NCI-H1092 treated with DMSO at 0.1 percent for 48 hours (cell line): ENCODE measurements around the gene CACNG1.

Experiments
- DNase-seq: peaks from one replicate; lab custom pipeline; 2025; lab: John Stamatoyannopoulos, UW

CACNG1 gene

GRCh38 chr17:67044016-67044772 lies at the start of gene CACNG1:
CACNG1 (plus strand) TSS chr17:67044554; CDS start chr17:67044661, 107 bp downstream.
- no peak for DNase-seq

GRCh38 chr17:66994930-66995535 lies 49.3 kb upstream of the CACNG1 start:
- DNase-seq, result no peak

GRCh38 chr17:66995944-66996343 lies 48.4 kb upstream of the CACNG1 start:
- DNase-seq, result no peak

- no peak for DNase-seq
Measured at GRCh38 chr17:66996926-66997325, 47.4 kb upstream of the CACNG1 start.

GRCh38 chr17:67003231-67003630 lies 41.1 kb upstream of the CACNG1 start:
- no peak for DNase-seq

GRCh38 chr17:67004181-67004580 lies 40.2 kb upstream of the CACNG1 start:
- no peak for DNase-seq

GRCh38 chr17:67007266-67007665 lies 37.1 kb upstream of the CACNG1 start:
- DNase-seq, result no peak

- DNase-seq, result no peak
Measured at GRCh38 chr17:67008101-67008500, 36.3 kb upstream of the CACNG1 start.

- no peak for DNase-seq
Measured at GRCh38 chr17:67011527-67012175, 32.7 kb upstream of the CACNG1 start.

- no peak for DNase-seq
Measured at GRCh38 chr17:67013891-67014290, 30.5 kb upstream of the CACNG1 start.

- DNase-seq, result no peak
Measured at GRCh38 chr17:67015001-67015400, 29.4 kb upstream of the CACNG1 start.

GRCh38 chr17:67016039-67016762 lies 28.2 kb upstream of the CACNG1 start:
- no peak for DNase-seq

GRCh38 chr17:67017910-67018309 lies 26.4 kb upstream of the CACNG1 start:
- no peak for DNase-seq

- DNase-seq, result peak; percentile 27
Measured at GRCh38 chr17:67018471-67019434, 25.6 kb upstream of the CACNG1 start.

GRCh38 chr17:67019809-67020208 lies 24.5 kb upstream of the CACNG1 start:
- DNase-seq, result no peak

- no peak for DNase-seq
Measured at GRCh38 chr17:67020293-67020766, 24.0 kb upstream of the CACNG1 start.

GRCh38 chr17:67021196-67021595 lies 23.2 kb upstream of the CACNG1 start:
- DNase-seq, result no peak

GRCh38 chr17:67021743-67022450 lies 22.5 kb upstream of the CACNG1 start:
- DNase-seq, result no peak

GRCh38 chr17:67022451-67022810 lies 21.9 kb upstream of the CACNG1 start:
- DNase-seq, result no peak

- DNase-seq, result no peak
Measured at GRCh38 chr17:67024736-67025135, 19.6 kb upstream of the CACNG1 start.
